PFSK-1 (cell line): ENCODE data around the gene CYSTM1.

ENCODE experiments used
- POLR2AphosphoS5 ChIP-seq: IDR thresholded peaks from 2 replicates; pipeline ENCODE4 v1.6.1; 2012; ENCODE audit warnings: low read depth, mild to moderate bottlenecking, control low read depth, low read length, moderate library complexity
- TF ChIP-seq, protein P1 (sequence below), 2 experiments: IDR thresholded peaks; 2 replicates each; pipeline versions ENCODE4 v1.6.1 to v1.8.0; 2011 to 2012; ENCODE audit warnings: low read depth in 2 of 2, low read length in 2 of 2, control low read depth in 1 of 2, inconsistent platforms in 1 of 2, mild to moderate bottlenecking in 1 of 2, moderate library complexity in 1 of 2; ENCODE audit not compliant: insufficient read depth in 1 of 2

DNA sequence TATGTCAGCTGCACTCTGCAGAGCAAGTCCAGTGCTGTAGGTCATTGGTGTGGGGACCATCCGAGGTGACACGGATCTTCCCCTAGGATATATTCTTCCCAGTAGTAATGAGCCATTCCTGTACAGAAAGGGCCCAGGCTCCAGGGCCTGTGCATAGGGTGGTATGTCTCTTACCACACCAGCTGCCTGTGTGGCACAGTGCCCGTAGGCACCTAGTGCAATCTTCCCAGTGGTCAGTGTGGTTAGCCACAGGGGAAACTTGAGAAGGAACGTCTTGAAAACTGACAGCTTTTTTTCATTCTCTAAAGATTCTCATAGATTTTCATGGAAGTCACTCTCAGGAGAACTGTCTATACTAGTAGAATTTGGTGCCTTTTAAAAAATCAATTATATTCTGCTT lies 39.8 kb downstream of the CYSTM1 start:
- TF ChIP-seq, protein P1, sequence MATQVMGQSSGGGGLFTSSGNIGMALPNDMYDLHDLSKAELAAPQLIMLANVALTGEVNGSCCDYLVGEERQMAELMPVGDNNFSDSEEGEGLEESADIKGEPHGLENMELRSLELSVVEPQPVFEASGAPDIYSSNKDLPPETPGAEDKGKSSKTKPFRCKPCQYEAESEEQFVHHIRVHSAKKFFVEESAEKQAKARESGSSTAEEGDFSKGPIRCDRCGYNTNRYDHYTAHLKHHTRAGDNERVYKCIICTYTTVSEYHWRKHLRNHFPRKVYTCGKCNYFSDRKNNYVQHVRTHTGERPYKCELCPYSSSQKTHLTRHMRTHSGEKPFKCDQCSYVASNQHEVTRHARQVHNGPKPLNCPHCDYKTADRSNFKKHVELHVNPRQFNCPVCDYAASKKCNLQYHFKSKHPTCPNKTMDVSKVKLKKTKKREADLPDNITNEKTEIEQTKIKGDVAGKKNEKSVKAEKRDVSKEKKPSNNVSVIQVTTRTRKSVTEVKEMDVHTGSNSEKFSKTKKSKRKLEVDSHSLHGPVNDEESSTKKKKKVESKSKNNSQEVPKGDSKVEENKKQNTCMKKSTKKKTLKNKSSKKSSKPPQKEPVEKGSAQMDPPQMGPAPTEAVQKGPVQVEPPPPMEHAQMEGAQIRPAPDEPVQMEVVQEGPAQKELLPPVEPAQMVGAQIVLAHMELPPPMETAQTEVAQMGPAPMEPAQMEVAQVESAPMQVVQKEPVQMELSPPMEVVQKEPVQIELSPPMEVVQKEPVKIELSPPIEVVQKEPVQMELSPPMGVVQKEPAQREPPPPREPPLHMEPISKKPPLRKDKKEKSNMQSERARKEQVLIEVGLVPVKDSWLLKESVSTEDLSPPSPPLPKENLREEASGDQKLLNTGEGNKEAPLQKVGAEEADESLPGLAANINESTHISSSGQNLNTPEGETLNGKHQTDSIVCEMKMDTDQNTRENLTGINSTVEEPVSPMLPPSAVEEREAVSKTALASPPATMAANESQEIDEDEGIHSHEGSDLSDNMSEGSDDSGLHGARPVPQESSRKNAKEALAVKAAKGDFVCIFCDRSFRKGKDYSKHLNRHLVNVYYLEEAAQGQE (IDR thresholded peaks at IDR 0.05; ENCODE audit: insufficient read depth in 1 of 2, low read depth in 2 of 2, low read length in 2 of 2): no peak
- TF ChIP-seq POLR2AphosphoS5: no peak
